NCI-H2107 treated with DMSO at 0.1 percent for 48 hours (cell line): ENCODE measurements around the gene YTHDF2.
"Not testable (repeated sequence)": the region's sequence is repeated elsewhere in the genome, so short reads cannot be mapped to it uniquely, and the experiment has no call there.

Experiments used
- DNase-seq: peaks from one replicate; lab custom pipeline; 2025; ENCODE audit not compliant: unreplicated experiment; lab: John Stamatoyannopoulos, UW

The YTHDF2 gene

GRCh38 chr1:28758420-28758819, 21.7 kb downstream of the YTHDF2 start:
- DNase-seq = no peak

- DNase-seq = no peak
Measured at GRCh38 chr1:28759257-28759656, 22.5 kb downstream of the YTHDF2 start.

GRCh38 chr1:28761189-28761588, 24.4 kb downstream of the YTHDF2 start:
- no peak for DNase-seq

GRCh38 chr1:28766532-28767183, 29.9 kb downstream of the YTHDF2 start:
- DNase-seq = no peak

GRCh38 chr1:28770601-28771165, 33.9 kb downstream of the YTHDF2 start:
- no peak for DNase-seq

GRCh38 chr1:28771921-28772320, 35.2 kb downstream of the YTHDF2 start:
- DNase-seq = not testable (repeated sequence)

- no peak for DNase-seq
Measured at GRCh38 chr1:28773105-28773504, 36.4 kb downstream of the YTHDF2 start.

GRCh38 chr1:28775121-28775942, 38.6 kb downstream of the YTHDF2 start:
- DNase-seq = peak; percentile 75

- no peak for DNase-seq
Measured at GRCh38 chr1:28776341-28776740, 39.6 kb downstream of the YTHDF2 start.

- DNase-seq = no peak
Measured at GRCh38 chr1:28778021-28778420, 41.3 kb downstream of the YTHDF2 start.

GRCh38 chr1:28779751-28780408, 43.1 kb downstream of the YTHDF2 start:
- DNase-seq = no peak

GRCh38 chr1:28781305-28781704, 44.6 kb downstream of the YTHDF2 start:
- no peak for DNase-seq

- DNase-seq = no peak
Measured at GRCh38 chr1:28782011-28782410, 45.3 kb downstream of the YTHDF2 start.

GRCh38 chr1:28783363-28783762, 46.6 kb downstream of the YTHDF2 start:
- DNase-seq = no peak

- DNase-seq = no peak
Measured at GRCh38 chr1:28789412-28789811, 52.7 kb downstream of the YTHDF2 start.

- no peak for DNase-seq
Measured at GRCh38 chr1:28789816-28790215, 53.1 kb downstream of the YTHDF2 start.

- no peak for DNase-seq
Measured at GRCh38 chr1:28790377-28791035, 53.8 kb downstream of the YTHDF2 start.

- not testable (repeated sequence) for DNase-seq
Measured at GRCh38 chr1:28791929-28792328, 55.2 kb downstream of the YTHDF2 start.

GRCh38 chr1:28792644-28793121, 55.9 kb downstream of the YTHDF2 start:
- peak; percentile 65 for DNase-seq

GRCh38 chr1:28794582-28794981, 57.8 kb downstream of the YTHDF2 start:
- DNase-seq = not testable (repeated sequence)
